Measurements from ENCODE around the gene MAP3K14. TPM values are rescaled to one million over a fixed set of nuclear protein-coding genes. Genes with fewer than 3 reads are reported as not detected.
"Not testable (repeated sequence)": the region's sequence is repeated elsewhere in the genome, so short reads cannot be mapped to it uniquely, and the experiment has no call there.

Gene MAP3K14
- total and polyA plus RNA-seq, 2 donors (not counting 1 experiment from before 2014, with no cell fraction given): 3.6 to 5.2 TPM

DNA sequence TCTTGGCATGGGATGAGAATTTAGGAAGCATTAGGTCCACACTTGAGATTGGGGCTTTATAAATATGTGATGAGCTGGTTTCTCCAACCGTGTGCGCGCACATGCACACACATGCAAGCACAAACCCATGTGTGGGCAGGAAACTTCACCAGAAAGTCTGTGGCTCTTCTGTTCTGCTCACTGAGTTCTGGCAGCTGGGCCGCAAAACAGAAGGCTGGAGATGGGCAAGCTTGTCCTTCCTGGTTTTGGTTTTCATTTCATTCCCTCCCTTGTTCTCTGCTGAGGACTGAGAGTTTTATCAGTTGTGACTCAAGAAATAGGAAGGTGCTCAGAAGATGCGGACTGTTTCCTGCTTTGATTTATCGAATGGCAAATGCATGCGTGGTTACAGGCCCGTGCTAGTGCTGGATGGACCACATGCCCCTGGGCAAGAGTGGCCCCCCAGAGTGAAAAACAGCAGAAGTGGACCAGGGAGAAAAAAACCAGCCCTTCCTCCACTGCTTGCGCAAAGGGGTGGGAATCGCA, 14.1 kb downstream of the MAP3K14 start:
- Histone ChIP-seq H3K4me3 (replicated peaks in 1 of 4; ENCODE audit: control extremely low read depth in 1 of 4, insufficient read depth in 1 of 4, low read depth in 3 of 4, low read length in 4 of 4) (no peak overlapping the region), H3K27me3 (ENCODE audit: control insufficient read depth, insufficient read depth, low read length) (no peaks in the 10 kb centered on the region), H3K9me3 (ENCODE audit: control insufficient read depth, insufficient read depth, low read depth, low read length) (no peaks in the 10 kb centered on the region), H4K20me1 (ENCODE audit: control insufficient read depth, extremely low read depth, insufficient read depth, low read length) (peaks cover 2% of the 10 kb centered on the region), H3K79me2 (ENCODE audit: control insufficient read depth, insufficient read depth, low read length) (peaks cover 30% of the 10 kb centered on the region), H3K27ac (ENCODE audit: insufficient read depth, low read length) (peak overlapping the region; percentile 37), H3K4me2 (ENCODE audit: extremely low read depth, insufficient read depth, low read length) (peak overlapping the region; percentile 8), H3K4me1 (ENCODE audit: control insufficient read depth, extremely low read depth, insufficient read depth, low read length) (peaks cover 12% of the 10 kb centered on the region), H2AFZ (ENCODE audit: low read length) (no peak overlapping the region), H3K36me3 (ENCODE audit: control insufficient read depth, insufficient read depth, low read length) (peaks cover 2% of the 10 kb centered on the region), H3K9ac (ENCODE audit: insufficient read depth, low read length) (no peak overlapping the region)
- TF ChIP-seq EZH2 (IDR thresholded peaks at IDR 0.05; ENCODE audit: low read length, missing control alignments): no peak
- TF ChIP-seq, protein P1, sequence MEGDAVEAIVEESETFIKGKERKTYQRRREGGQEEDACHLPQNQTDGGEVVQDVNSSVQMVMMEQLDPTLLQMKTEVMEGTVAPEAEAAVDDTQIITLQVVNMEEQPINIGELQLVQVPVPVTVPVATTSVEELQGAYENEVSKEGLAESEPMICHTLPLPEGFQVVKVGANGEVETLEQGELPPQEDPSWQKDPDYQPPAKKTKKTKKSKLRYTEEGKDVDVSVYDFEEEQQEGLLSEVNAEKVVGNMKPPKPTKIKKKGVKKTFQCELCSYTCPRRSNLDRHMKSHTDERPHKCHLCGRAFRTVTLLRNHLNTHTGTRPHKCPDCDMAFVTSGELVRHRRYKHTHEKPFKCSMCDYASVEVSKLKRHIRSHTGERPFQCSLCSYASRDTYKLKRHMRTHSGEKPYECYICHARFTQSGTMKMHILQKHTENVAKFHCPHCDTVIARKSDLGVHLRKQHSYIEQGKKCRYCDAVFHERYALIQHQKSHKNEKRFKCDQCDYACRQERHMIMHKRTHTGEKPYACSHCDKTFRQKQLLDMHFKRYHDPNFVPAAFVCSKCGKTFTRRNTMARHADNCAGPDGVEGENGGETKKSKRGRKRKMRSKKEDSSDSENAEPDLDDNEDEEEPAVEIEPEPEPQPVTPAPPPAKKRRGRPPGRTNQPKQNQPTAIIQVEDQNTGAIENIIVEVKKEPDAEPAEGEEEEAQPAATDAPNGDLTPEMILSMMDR (conservative IDR thresholded peaks at IDR 0.05 in 1 of 2, IDR thresholded peaks at IDR 0.05 in 1 of 2; ENCODE audit: low read depth in 1 of 2, low read length in 2 of 2): no peak
- peak; percentile 56 to 92 for DNase-seq (ENCODE audit: low read depth in 2 of 2)

DNA sequence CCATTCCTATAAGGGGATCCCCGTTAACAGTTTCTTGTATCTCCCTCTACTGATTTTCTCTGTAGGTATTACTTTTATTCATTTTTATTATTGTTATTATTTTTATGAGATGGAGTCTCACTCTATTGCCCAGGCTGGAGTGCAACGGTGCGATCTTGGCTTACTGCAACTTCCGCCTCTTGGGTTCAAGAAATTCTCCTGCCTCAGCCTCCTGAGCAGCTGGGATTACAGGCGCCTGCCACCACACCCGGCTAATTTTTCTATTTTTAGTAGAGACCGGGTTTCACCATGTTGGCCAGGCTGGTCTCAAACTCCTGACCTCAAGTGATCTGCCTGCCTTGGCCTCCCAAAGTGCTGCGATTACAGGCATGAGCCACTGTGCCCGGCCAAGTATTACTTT, 14.6 kb downstream of the MAP3K14 start:
- not testable (repeated sequence) for H3K4me2 ChIP-seq (ENCODE audit: extremely low read depth, insufficient read depth, low read length); H4K20me1 ChIP-seq (ENCODE audit: control insufficient read depth, extremely low read depth, insufficient read depth, low read length); H3K27me3 ChIP-seq (ENCODE audit: control insufficient read depth, insufficient read depth, low read length); H2AFZ ChIP-seq (ENCODE audit: low read length); DNase-seq (ENCODE audit: low read depth in 2 of 2); H3K36me3 ChIP-seq (ENCODE audit: control insufficient read depth, insufficient read depth, low read length); H3K9me3 ChIP-seq (ENCODE audit: control insufficient read depth, insufficient read depth, low read depth, low read length); H3K4me3 ChIP-seq (replicated peaks in 1 of 4; ENCODE audit: control extremely low read depth in 1 of 4, insufficient read depth in 1 of 4, low read depth in 3 of 4, low read length in 4 of 4); H3K4me1 ChIP-seq (ENCODE audit: control insufficient read depth, extremely low read depth, insufficient read depth, low read length); H3K9ac ChIP-seq (ENCODE audit: insufficient read depth, low read length)
- H3K79me2 ChIP-seq (ENCODE audit: control insufficient read depth, insufficient read depth, low read length): peaks cover 32% of the 10 kb centered on the region
- H3K27ac ChIP-seq (ENCODE audit: insufficient read depth, low read length): peak overlapping the region; percentile 37

DNA sequence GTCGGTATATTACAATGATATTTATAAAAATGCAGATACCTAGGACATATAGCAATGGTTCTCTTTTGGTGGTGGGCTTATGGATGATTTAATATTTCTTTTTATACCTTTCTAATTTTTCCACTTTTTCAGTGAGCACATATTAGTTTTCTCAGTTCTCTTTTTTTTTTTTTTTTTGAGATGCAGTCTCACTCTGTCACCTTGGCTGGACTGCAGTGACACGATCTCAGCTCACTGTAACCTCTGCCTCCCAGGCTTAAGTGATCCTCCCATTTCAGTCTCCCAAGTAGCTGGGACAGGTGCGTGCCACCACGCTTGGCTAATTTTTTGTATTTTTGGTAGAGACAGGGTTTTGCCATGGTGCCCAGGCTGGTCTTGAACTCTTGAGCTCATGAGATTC, 15.1 kb downstream of the MAP3K14 start:
- no peak for TF ChIP-seq EZH2 (IDR thresholded peaks at IDR 0.05; ENCODE audit: low read length, missing control alignments)
- TF ChIP-seq, protein P1 (conservative IDR thresholded peaks at IDR 0.05 in 1 of 2, IDR thresholded peaks at IDR 0.05 in 1 of 2; ENCODE audit: low read depth in 1 of 2, low read length in 2 of 2): no peak
- Histone ChIP-seq H4K20me1 (ENCODE audit: control insufficient read depth, extremely low read depth, insufficient read depth, low read length) (peaks cover 2% of the 10 kb centered on the region), H3K9ac (ENCODE audit: insufficient read depth, low read length) (no peak overlapping the region), H3K36me3 (ENCODE audit: control insufficient read depth, insufficient read depth, low read length) (peaks cover 2% of the 10 kb centered on the region), H2AFZ (ENCODE audit: low read length) (no peak overlapping the region), H3K9me3 (ENCODE audit: control insufficient read depth, insufficient read depth, low read depth, low read length) (no peaks in the 10 kb centered on the region), H3K79me2 (ENCODE audit: control insufficient read depth, insufficient read depth, low read length) (peaks cover 34% of the 10 kb centered on the region), H3K27me3 (ENCODE audit: control insufficient read depth, insufficient read depth, low read length) (no peaks in the 10 kb centered on the region), H3K27ac (ENCODE audit: insufficient read depth, low read length) (no peak overlapping the region), H3K4me2 (ENCODE audit: extremely low read depth, insufficient read depth, low read length) (no peak overlapping the region), H3K4me3 (replicated peaks in 1 of 4; ENCODE audit: control extremely low read depth in 1 of 4, insufficient read depth in 1 of 4, low read depth in 3 of 4, low read length in 4 of 4) (no peak overlapping the region), H3K4me1 (ENCODE audit: control insufficient read depth, extremely low read depth, insufficient read depth, low read length) (peaks cover 9% of the 10 kb centered on the region)
- DNase-seq (ENCODE audit: low read depth in 2 of 2): no peak
